Left lung (tissue), 10 donors: ENCODE results near the gene PGAP2. TPM values are rescaled to one million over a fixed set of nuclear protein-coding genes. Genes with fewer than 3 reads are reported as not detected.

Source experiments
- ATAC-seq: fragments of 200-7000 bp; cut with Tn5 transposase; one replicate; pipeline ENCODE4 v1.9.1; 2020; ENCODE audit warnings: moderate library complexity
- DNase-seq, 4 donors: peaks; one replicate each; pipeline ENCODE4 v3.0.0-alpha.2; 2013 to 2020
- H3K27ac ChIP-seq, 2 donors: fragments of 200-600 bp; sonication (generic) in 1 of 2; one replicate each; pipeline versions ENCODE4 v1.5.0 to v1.8.0; 2020 to 2021
- H3K27me3 ChIP-seq, 2 donors: fragments of 200-600 bp; sonication (generic) in 1 of 2; one replicate each; pipeline versions ENCODE4 v1.5.0 to v1.8.0; 2020 to 2021
- H3K36me3 ChIP-seq, 2 donors: fragments of 200-600 bp; sonication (generic) in 1 of 2; one replicate each; pipeline versions ENCODE4 v1.5.0 to v1.8.0; 2020 to 2021
- H3K4me1 ChIP-seq, 2 donors: fragments of 200-600 bp; one replicate each; pipeline ENCODE4 v1.8.0; 2021
- H3K4me3 ChIP-seq, 2 donors: fragments of 200-600 bp; sonication (generic) in 1 of 2; one replicate each; pipeline versions ENCODE4 v1.5.0 to v1.8.0; 2020 to 2021; ENCODE audit warnings: mild to moderate bottlenecking in 1 of 2
- H3K9me3 ChIP-seq, 2 donors: fragments of 200-600 bp; sonication (generic) in 1 of 2; one replicate each; pipeline versions ENCODE4 v1.5.0 to v1.8.0; 2020 to 2021
- intact Hi-C, 2 donors: fragments of 100-400 bp; cut with DNase I; formaldehyde crosslinking; loops; one replicate each; pipeline versions ENCODE4 v1.11.2 to v1.14.2; 2022
- polyA plus RNA-seq, 6 donors: library from polyadenylated mRNA; unstranded; fragments of 120-200 nt; gene quantifications; one replicate each; pipeline ENCODE4 v1.2.1, GENCODE V29; 2013; ENCODE audit not compliant: insufficient read length in 6 of 6
- total RNA-seq, 2 donors: library from RNA; stranded (reverse); fragmentation: NEBNext Ultra II Directional; extraction: Animal tissue kit (Norgen Biotek cat#: 25700); gene quantifications; one replicate each; pipeline ENCODE4 v1.2.1, GENCODE V29; 2021
- TF ChIP-seq, protein P1 (sequence below), 2 donors: fragments of 200-600 bp; sonication (generic) in 1 of 2; IDR thresholded peaks; one replicate each; pipeline versions ENCODE4 v1.5.0 to v1.8.0; 2021; ENCODE audit warnings: antibody characterized with exemption in 2 of 2
- donor health status: DM: no; HTN: yes; CAD: no.
- donor health status: DM: no; HTN: no; CAD: no.

The PGAP2 gene
- total and polyA plus RNA-seq, 8 donors, result 19.5 to 60.2 (median 52.4) TPM

DNA sequence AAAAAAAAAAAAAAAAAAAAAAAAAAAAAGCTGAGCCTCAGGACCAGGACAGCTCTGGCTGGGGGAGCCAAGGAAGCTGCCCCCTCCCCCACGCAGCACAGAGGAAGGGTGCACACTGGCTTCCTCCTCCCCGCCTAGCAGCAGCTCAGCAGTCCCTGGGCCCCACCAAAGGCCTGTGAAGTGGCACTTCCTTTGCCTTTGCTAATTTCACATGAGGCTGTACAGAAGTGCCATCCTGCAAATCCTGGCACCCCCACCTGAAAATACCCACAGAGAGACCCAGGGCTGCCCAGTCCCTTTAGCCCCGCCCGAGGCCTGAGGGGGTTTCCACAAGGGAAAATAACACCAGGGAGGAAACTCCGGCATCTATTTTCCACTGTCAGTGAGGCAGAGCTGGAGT lies 28.5 kb downstream of the PGAP2 start:
- no peaks in the 10 kb centered on the region for H3K9me3 ChIP-seq
- ATAC-seq, result no peak
- H3K27ac ChIP-seq, result peak overlapping the region; percentile 48 to 99
- H3K36me3 ChIP-seq, result peaks cover 0 to 19% of the 10 kb centered on the region in 2 donors
- TF ChIP-seq, protein P1, sequence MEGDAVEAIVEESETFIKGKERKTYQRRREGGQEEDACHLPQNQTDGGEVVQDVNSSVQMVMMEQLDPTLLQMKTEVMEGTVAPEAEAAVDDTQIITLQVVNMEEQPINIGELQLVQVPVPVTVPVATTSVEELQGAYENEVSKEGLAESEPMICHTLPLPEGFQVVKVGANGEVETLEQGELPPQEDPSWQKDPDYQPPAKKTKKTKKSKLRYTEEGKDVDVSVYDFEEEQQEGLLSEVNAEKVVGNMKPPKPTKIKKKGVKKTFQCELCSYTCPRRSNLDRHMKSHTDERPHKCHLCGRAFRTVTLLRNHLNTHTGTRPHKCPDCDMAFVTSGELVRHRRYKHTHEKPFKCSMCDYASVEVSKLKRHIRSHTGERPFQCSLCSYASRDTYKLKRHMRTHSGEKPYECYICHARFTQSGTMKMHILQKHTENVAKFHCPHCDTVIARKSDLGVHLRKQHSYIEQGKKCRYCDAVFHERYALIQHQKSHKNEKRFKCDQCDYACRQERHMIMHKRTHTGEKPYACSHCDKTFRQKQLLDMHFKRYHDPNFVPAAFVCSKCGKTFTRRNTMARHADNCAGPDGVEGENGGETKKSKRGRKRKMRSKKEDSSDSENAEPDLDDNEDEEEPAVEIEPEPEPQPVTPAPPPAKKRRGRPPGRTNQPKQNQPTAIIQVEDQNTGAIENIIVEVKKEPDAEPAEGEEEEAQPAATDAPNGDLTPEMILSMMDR (IDR thresholded peaks at IDR 0.05), result no peak
- DNase-seq, result peak in 2 of 4 donors; percentile 79 to 89
- H3K27me3 ChIP-seq, result no peaks in the 10 kb centered on the region
- peak overlapping the region in 1 of 2 donors; percentile 88 for H3K4me3 ChIP-seq
- H3K4me1 ChIP-seq, result peaks cover 40 to 84% of the 10 kb centered on the region in 2 donors
- intact Hi-C loops, result no loop called here

DNA sequence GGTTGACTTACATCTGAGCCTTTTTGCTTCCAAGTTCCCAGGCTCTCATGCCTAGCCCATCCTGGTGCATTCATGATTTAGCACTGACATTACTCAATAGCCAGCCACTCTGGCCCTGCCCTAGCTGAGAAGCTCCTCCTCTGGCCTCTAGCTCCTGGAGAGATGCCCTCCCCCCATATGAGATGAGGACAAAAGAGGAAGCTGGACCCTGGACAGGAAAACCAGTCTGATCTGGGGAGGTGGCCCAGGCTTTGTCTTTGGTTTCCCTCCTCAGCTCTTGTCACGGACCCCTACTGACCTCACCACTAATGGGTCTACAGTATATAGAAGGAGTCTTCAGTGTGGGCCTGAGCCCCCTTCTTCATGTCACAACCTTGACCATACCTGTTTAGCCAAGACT lies 29.4 kb downstream of the PGAP2 start:
- intact Hi-C loops, result no loop called here

DNA sequence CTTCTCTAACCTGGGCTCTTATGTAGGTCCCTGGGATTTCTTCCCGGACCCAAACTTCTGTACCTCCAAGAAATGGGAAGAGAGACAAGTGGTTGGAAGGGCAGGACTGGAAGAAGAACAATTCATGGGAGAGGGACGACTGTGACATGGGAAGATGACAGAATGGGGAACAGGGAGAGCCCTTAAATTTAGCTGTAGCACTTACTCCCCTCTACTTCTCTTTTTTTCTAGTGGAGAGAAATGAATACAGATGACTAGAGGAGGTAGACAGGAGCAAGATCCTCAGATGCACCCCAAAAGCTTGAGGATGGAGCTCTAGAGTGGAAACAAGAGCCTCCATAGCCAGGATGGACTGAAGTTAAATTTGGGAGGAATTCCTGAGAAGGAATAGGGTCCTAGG lies 30.1 kb downstream of the PGAP2 start:
- H3K27ac ChIP-seq, result peak overlapping the region; percentile 48 to 99
- H3K9me3 ChIP-seq, result no peaks in the 10 kb centered on the region
- no peaks in the 10 kb centered on the region for H3K27me3 ChIP-seq
- peak overlapping the region in 1 of 2 donors; percentile 88 for H3K4me3 ChIP-seq
- TF ChIP-seq, protein P1 (IDR thresholded peaks at IDR 0.05), result no peak
- DNase-seq (no peak), ATAC-seq (no peak)
- H3K36me3 ChIP-seq, result peaks cover 0 to 12% of the 10 kb centered on the region in 2 donors
- H3K4me1 ChIP-seq, result peaks cover 39 to 72% of the 10 kb centered on the region in 2 donors
- intact Hi-C loops, result no loop called here

More for the DNA sequence above, 29.4 kb downstream of the PGAP2 start:
- H3K4me3 ChIP-seq, result peak overlapping the region in 1 of 2 donors; percentile 88
- ATAC-seq, result peak; percentile 8
- H3K27ac ChIP-seq, result peak overlapping the region; percentile 48 to 99
- H3K27me3 ChIP-seq, result no peaks in the 10 kb centered on the region
- H3K4me1 ChIP-seq, result peaks cover 39 to 79% of the 10 kb centered on the region in 2 donors
- peak in 2 of 4 donors; percentile 75 to 78 for DNase-seq
- TF ChIP-seq, protein P1 (IDR thresholded peaks at IDR 0.05), result no peak
- peaks cover 0 to 19% of the 10 kb centered on the region in 2 donors for H3K36me3 ChIP-seq
- no peaks in the 10 kb centered on the region for H3K9me3 ChIP-seq

DNA sequence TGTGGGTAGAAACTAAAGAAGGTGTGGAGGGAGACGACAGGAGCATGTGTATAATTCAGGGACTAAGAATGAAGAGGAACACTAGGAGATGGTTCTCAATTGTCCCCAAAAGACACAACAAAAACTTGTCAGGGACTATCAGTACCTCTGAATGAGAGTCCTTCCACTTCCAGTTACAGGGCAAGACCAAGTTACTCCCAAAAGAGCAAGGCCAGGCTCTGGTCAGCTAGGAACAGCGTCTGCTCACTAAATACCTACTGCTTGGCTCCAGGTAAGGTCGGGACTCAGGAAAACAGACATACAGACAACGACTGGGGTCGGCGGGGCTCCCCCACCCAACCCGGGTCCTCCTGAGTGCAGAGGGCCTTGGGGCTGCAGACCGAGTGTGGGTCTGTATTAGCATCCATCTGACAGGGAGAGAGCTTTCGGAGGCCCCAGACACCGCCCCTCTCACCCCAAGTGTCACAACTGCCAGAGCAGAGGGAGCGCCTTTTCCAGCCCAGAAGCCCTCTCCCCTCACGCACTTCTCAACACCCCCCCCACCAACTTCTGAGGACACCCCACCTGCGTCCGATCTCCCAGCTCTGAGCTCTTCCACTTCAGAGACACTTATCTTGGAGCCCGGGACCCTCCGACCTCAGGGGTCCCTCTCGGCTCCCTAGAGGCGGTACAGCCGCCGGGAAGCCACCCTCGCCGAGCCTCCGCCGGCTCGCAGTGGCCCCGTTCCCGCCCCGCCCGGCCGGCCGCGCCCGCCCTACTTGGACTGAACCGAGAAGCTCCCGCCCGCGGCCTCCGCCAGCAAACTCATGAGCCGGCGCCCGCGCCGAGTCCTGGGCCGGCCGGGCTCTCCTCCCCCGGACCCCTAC lies 31.9 kb downstream of the PGAP2 start:
- H3K4me1 ChIP-seq, result peaks cover 35 to 55% of the 10 kb centered on the region in 2 donors
- H3K36me3 ChIP-seq, result no peaks in the 10 kb centered on the region
- peak overlapping the region; percentile 97 to 99 for H3K27ac ChIP-seq
- DNase-seq (peak in 2 of 4 donors; percentile 54 to 78), ATAC-seq (peak; percentile 23)
- H3K9me3 ChIP-seq, result no peaks in the 10 kb centered on the region
- H3K4me3 ChIP-seq, result peak overlapping the region; percentile 88 to 93
- TF ChIP-seq, protein P1 (IDR thresholded peaks at IDR 0.05), result no peak
- H3K27me3 ChIP-seq, result no peaks in the 10 kb centered on the region
- intact Hi-C loops, result no loop called here

DNA sequence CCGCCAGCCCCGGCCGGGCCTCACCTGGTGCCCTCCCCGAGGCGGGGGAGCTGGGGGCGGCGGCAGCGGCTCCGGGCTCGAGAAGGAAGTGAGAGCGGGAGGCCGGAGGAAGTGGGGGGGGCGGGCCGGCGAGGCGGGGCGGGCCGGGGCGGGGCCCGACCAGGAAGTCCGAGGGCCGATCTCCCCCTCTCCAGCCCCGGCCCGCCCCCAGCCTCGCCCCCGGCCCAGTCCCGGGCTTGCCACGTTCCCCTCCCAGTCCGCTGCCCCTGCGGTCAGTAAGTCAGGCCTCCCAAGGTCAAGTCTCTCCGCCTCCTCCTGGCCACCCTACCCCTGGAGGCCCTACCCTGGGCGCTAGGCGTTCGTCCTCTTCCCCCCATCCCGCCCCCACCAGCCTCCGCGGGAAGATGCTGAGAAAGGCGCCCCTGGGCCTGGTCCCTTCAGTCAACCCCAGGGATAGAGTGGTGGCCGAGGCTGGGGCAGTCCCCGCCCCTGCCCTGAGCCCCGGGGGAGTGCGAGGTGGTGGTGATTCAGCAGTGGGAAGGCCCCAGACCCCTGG lies 32.6 kb downstream of the PGAP2 start, which contains the start of gene RHOG:
TSS of gene RHOG (minus strand) at position 90 of the 556 bp plus-strand sequence. CDS start 12,821 bp downstream, outside the sequence.
- DNase-seq, result peak; percentile 68 to 97 (median 86)

More for the DNA sequence above, 32.6 kb downstream of the PGAP2 start, which contains the start of gene RHOG:
- TF ChIP-seq, protein P1 (IDR thresholded peaks at IDR 0.05), result no peak
- H3K4me3 ChIP-seq, result peak within 1 kb of the TSS; percentile 88 to 93
- H3K9me3 ChIP-seq, result no peaks in the 10 kb centered on the region
- H3K36me3 ChIP-seq, result no peaks in the 10 kb centered on the region
- no peaks in the 10 kb centered on the region for H3K27me3 ChIP-seq
- peaks cover 30 to 48% of the 10 kb centered on the region in 2 donors for H3K4me1 ChIP-seq
- peak; percentile 85 for ATAC-seq
- intact Hi-C loops, result no loop called here
- peak within 1 kb of the TSS; percentile 97 to 99 for H3K27ac ChIP-seq
